Caco-2 (cell line): ENCODE results near the gene SNHG17. TPM values are rescaled to one million over a fixed set of nuclear protein-coding genes. Genes with fewer than 3 reads are reported as not detected.
"Not testable (repeated sequence)": the region's sequence is repeated elsewhere in the genome, so short reads cannot be mapped to it uniquely, and the experiment has no call there.

Experiments used
- BruUV-seq: library from RNA; stranded (reverse); fragments of 400-500 nt; replicated peaks from 2 replicates; lab custom pipeline; 2021; lab: Mats Ljungman, UMichigan
- CTCF ChIA-PET: fragments of 300-600 bp; sonication (Branson Sonifier 250); formaldehyde crosslinking; loops from one replicate; lab custom pipeline; 2022; ENCODE audit warnings: antibody characterized with exemption; lab: Charles Lee
- POLR2A ChIA-PET: fragments of 300-600 bp; sonication (Branson Sonifier 250); formaldehyde crosslinking; loops from one replicate; lab custom pipeline; 2022; ENCODE audit warnings: antibody characterized with exemption; lab: Charles Lee
- DNase-seq, 2 experiments: peaks; one replicate each; pipeline versions ENCODE4 v3.0.0 to v3.0.0-alpha.2; 2020 to 2022
- H3K27me3 ChIP-seq: replicated peaks from 2 replicates; pipeline ENCODE4 v1.6.0; 2011; ENCODE audit warnings: low read length; ENCODE audit not compliant: control insufficient read depth, insufficient read depth
- H3K36me3 ChIP-seq: 2 replicates; pipeline ENCODE4 v1.5.1; 2011; ENCODE audit warnings: low read length; ENCODE audit not compliant: control insufficient read depth, insufficient read depth
- H3K4me1 ChIP-seq: fragments of 250-450 bp; sonication (Bioruptor Pico); 2 replicates; pipeline ENCODE4 v1.5.1; 2020; ENCODE audit warnings: mild to moderate bottlenecking
- H3K4me3 ChIP-seq: 2 replicates; pipeline ENCODE4 v1.5.1; 2011; ENCODE audit warnings: low read depth, mild to moderate bottlenecking, control low read depth, low read length
- H3K9me3 ChIP-seq: fragments of 250-450 bp; sonication (Bioruptor Pico); 2 replicates; pipeline ENCODE4 v1.5.1; 2020; ENCODE audit warnings: mild to moderate bottlenecking, moderate library complexity
- H3K27ac Mint-ChIP-seq: one replicate; pipeline ENCODE4 v1.8.0; 2022; ENCODE audit warnings: mixed read lengths; ENCODE audit not compliant: unreplicated experiment
- H3K27me3 Mint-ChIP-seq: one replicate; pipeline ENCODE4 v1.8.0; 2022; ENCODE audit warnings: mixed read lengths; ENCODE audit not compliant: insufficient read depth, unreplicated experiment
- H3K36me3 Mint-ChIP-seq: one replicate; pipeline ENCODE4 v1.8.0; 2022; ENCODE audit warnings: mild to moderate bottlenecking, mixed read lengths; ENCODE audit not compliant: insufficient read depth, unreplicated experiment
- H3K4me1 Mint-ChIP-seq: one replicate; pipeline ENCODE4 v1.8.0; 2022; ENCODE audit warnings: low read depth, mixed read lengths; ENCODE audit not compliant: unreplicated experiment
- H3K4me3 Mint-ChIP-seq: one replicate; pipeline ENCODE4 v1.8.0; 2022; ENCODE audit warnings: mild to moderate bottlenecking, moderate library complexity, mixed read lengths; ENCODE audit not compliant: unreplicated experiment
- H3K9me3 Mint-ChIP-seq: one replicate; pipeline ENCODE4 v1.8.0; 2022; ENCODE audit warnings: mixed read lengths; ENCODE audit not compliant: unreplicated experiment
- intact Hi-C: fragments of 100-400 bp; cut with micrococcal nuclease; formaldehyde crosslinking; loops from one replicate; pipeline ENCODE4 v1.10.0; 2022; ENCODE audit not compliant: unreplicated experiment
- total RNA-seq: library from RNA; stranded (reverse); gene quantifications from 2 replicates; pipeline ENCODE4 v1.2.3, GENCODE V29; 2022
- TF ChIP-seq, protein P1 (sequence below), 2 experiments: fragments of 200-600 bp in 1 of 2; IDR thresholded peaks; 1 replicate in 1 of 2; 2 replicates in 1 of 2; pipeline versions ENCODE4 v1.5.1 to v1.8.0; 2011 to 2022; ENCODE audit warnings: antibody characterized with exemption in 1 of 2, control low read depth in 1 of 2, inconsistent platforms in 1 of 2, low read depth in 1 of 2, low read length in 1 of 2, mild to moderate bottlenecking in 1 of 2, moderate library complexity in 1 of 2; ENCODE audit not compliant: insufficient read depth in 1 of 2, severe bottlenecking in 1 of 2, unreplicated experiment in 1 of 2

Gene SNHG17
- total RNA-seq, 1 experiment from 2014 or later: 362 TPM

DNA sequence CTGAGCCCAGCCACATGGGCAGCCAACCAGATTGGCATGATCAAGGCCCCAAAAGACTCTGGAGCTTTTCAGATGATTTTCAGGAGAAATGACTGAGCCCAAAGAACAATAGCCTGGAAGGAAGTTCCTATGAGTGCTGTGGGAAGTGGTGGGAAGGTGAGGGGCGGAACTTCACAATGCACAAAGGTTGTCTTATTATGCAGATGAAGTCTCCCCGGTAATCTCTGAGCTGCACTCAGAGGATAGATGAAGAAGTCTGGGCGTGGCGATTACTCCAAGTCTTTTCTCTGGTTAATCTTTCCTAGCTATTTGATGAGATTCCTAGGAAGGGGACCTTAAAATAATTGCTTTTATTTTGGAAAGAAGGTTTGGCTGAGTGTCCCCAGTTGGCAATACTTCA, 52.0 kb downstream of the SNHG17 start:
- BruUV-seq: no TSS peak
- no peaks in the 10 kb centered on the region for H3K27me3 ChIP-seq
- DNase-seq: peak in 1 of 2 experiments; percentile 10
- H3K36me3 Mint-ChIP-seq: no peaks in the 10 kb centered on the region
- POLR2A ChIA-PET: no interaction called here
- H3K27ac Mint-ChIP-seq: no peak overlapping the region
- intact Hi-C loops: no loop called here
- no peak overlapping the region for H3K4me3 Mint-ChIP-seq
- TF ChIP-seq, protein P1, sequence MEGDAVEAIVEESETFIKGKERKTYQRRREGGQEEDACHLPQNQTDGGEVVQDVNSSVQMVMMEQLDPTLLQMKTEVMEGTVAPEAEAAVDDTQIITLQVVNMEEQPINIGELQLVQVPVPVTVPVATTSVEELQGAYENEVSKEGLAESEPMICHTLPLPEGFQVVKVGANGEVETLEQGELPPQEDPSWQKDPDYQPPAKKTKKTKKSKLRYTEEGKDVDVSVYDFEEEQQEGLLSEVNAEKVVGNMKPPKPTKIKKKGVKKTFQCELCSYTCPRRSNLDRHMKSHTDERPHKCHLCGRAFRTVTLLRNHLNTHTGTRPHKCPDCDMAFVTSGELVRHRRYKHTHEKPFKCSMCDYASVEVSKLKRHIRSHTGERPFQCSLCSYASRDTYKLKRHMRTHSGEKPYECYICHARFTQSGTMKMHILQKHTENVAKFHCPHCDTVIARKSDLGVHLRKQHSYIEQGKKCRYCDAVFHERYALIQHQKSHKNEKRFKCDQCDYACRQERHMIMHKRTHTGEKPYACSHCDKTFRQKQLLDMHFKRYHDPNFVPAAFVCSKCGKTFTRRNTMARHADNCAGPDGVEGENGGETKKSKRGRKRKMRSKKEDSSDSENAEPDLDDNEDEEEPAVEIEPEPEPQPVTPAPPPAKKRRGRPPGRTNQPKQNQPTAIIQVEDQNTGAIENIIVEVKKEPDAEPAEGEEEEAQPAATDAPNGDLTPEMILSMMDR (IDR thresholded peaks at IDR 0.05; ENCODE audit: insufficient read depth in 1 of 2, low read depth in 1 of 2, low read length in 1 of 2, severe bottlenecking in 1 of 2, unreplicated experiment in 1 of 2): no peak
- no peak overlapping the region for H3K4me3 ChIP-seq
- H3K4me1 ChIP-seq: no peaks in the 10 kb centered on the region
- H3K9me3 ChIP-seq: 0 out of 2 replicates have a peak, but pooled peaks cover 3% of the 10 kb centered on the region
- no peaks in the 10 kb centered on the region for H3K36me3 ChIP-seq
- no peaks in the 10 kb centered on the region for H3K27me3 Mint-ChIP-seq
- H3K9me3 Mint-ChIP-seq: peaks cover 12% of the 10 kb centered on the region
- CTCF ChIA-PET: interaction anchor here (0.8 to 1.6 kb wide), 4 partner anchors 9 to 25 kb away, joined by 3 to 4 read pairs (median 3); no protein-coding TSS in a partner anchor
- no peaks in the 10 kb centered on the region for H3K4me1 Mint-ChIP-seq

DNA sequence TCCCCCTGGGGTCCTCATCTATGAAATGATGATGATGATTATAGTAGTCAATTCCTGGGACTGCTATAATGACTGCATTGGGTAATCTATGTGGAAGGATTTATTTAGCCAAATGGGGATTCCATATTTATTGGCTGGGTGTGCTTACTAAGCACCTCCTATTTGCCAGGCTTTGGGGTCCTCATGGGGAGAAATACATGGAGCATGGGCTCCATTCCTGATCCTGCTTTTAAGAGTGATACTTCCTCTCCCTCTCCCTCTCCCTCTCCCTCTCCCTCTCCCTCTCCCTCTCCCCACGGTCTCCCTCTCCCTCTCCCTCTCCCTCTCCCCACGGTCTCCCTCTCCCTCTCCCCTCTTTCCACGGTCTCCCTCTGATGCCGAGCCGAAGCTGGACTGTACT, 57.3 kb downstream of the SNHG17 start:
- H3K9me3 Mint-ChIP-seq, H3K27me3 ChIP-seq, CTCF ChIA-PET, BruUV-seq, H3K36me3 ChIP-seq, H3K4me3 ChIP-seq, H3K4me3 Mint-ChIP-seq, H3K9me3 ChIP-seq, POLR2A ChIA-PET, H3K4me1 Mint-ChIP-seq, H3K27me3 Mint-ChIP-seq, H3K36me3 Mint-ChIP-seq, intact Hi-C loops, DNase-seq, H3K27ac Mint-ChIP-seq: not testable (repeated sequence)
- peaks cover 13% of the 10 kb centered on the region for H3K4me1 ChIP-seq

DNA sequence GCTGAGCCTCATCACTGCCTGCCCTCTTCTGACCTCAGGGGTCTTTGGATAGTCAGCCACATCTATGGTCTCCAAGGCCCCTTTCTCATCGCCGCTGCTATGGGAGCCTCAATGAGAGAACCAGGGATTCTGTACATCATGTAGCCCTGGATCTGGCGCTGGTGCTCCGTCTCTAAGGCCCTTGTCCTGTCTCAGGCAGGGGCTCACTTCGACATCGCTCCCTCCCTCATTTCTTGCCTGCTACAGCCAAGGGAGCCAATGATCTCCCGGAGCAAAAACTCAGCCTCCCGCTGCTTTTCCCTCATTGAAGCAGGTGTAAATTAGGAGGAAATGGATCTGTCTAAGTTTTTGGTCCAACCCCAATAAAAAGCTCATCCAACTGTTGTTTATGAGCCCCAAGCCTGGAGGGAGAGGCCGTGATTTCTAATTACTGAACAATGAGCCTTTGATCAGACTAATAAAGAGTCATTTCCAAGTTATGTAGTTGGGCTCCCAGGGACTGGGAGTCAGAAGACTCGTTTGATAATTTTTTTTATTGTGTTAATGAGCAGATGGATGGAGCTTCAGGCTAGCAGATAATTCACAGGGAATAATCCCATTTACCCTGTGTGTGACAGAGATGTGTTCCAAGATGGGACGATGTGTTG, 58.0 kb downstream of the SNHG17 start:
- intact Hi-C loops: no loop called here
- Histone ChIP-seq H3K9me3 (0 out of 2 replicates have a peak, but pooled peaks cover 3% of the 10 kb centered on the region), H3K36me3 (no peaks in the 10 kb centered on the region), H3K4me1 (peaks cover 15% of the 10 kb centered on the region), H3K4me3 (no peak overlapping the region), H3K27me3 (no peaks in the 10 kb centered on the region)
- Mint-ChIP-seq H3K4me3 (no peak overlapping the region), H3K27ac (no peak overlapping the region), H3K36me3 (no peaks in the 10 kb centered on the region), H3K27me3 (no peaks in the 10 kb centered on the region), H3K9me3 (no peaks in the 10 kb centered on the region), H3K4me1 (peaks cover 11% of the 10 kb centered on the region)
- ChIA-PET POLR2A (no interaction called here), CTCF (interaction anchor here (1.3 to 1.5 kb wide), 2 partner anchors 10 to 31 kb away, joined by 3 to 4 read pairs; no protein-coding TSS in a partner anchor)
- TF ChIP-seq, protein P1 (IDR thresholded peaks at IDR 0.05; ENCODE audit: insufficient read depth in 1 of 2, low read depth in 1 of 2, low read length in 1 of 2, severe bottlenecking in 1 of 2, unreplicated experiment in 1 of 2): no peak
- DNase-seq: peak in 1 of 2 experiments; percentile 32
- BruUV-seq: no TSS peak
